Glutamatergic neuron (in vitro differentiated cells): ENCODE measurements around the gene CACHD1. TPM values are rescaled to one million over a fixed set of nuclear protein-coding genes. Genes with fewer than 3 reads are reported as not detected.

Experiments used
- DNase-seq: peaks from one replicate; pipeline ENCODE4 v3.0.0; 2022
- H3K27ac Mint-ChIP-seq: one replicate; pipeline ENCODE4 v1.8.0; 2020; ENCODE audit warnings: mild to moderate bottlenecking, mixed read lengths, inconsistent platforms; ENCODE audit not compliant: unreplicated experiment
- H3K27me3 Mint-ChIP-seq: one replicate; pipeline ENCODE4 v1.8.0; 2020; ENCODE audit warnings: mild to moderate bottlenecking, moderate library complexity, mixed read lengths, inconsistent platforms; ENCODE audit not compliant: unreplicated experiment
- H3K36me3 Mint-ChIP-seq: one replicate; pipeline ENCODE4 v1.8.0; 2020; ENCODE audit warnings: mild to moderate bottlenecking, mixed read lengths, inconsistent platforms; ENCODE audit not compliant: unreplicated experiment
- H3K4me1 Mint-ChIP-seq: one replicate; pipeline ENCODE4 v1.8.0; 2020; ENCODE audit warnings: mild to moderate bottlenecking, low read depth, mixed read lengths, inconsistent platforms; ENCODE audit not compliant: unreplicated experiment
- H3K4me3 Mint-ChIP-seq: one replicate; pipeline ENCODE4 v1.8.0; 2020; ENCODE audit warnings: mild to moderate bottlenecking, mixed read lengths, inconsistent platforms; ENCODE audit not compliant: unreplicated experiment
- H3K9me3 Mint-ChIP-seq: one replicate; pipeline ENCODE4 v1.8.0; 2020; ENCODE audit warnings: mild to moderate bottlenecking, moderate library complexity, mixed read lengths, inconsistent platforms; ENCODE audit not compliant: unreplicated experiment
- total RNA-seq: library from RNA; stranded (reverse); fragmentation: NEBNext Ultra II Directional; extraction: Animal tissue kit (Norgen Biotek cat#: 25700); gene quantifications from one replicate; pipeline ENCODE4 v1.2.1, GENCODE V29; 2021; ENCODE audit not compliant: unreplicated experiment
- TF ChIP-seq, protein P1 (sequence below): fragments of 200-600 bp; sonication (generic); IDR thresholded peaks from one replicate; pipeline ENCODE4 v1.5.0; 2021; ENCODE audit not compliant: partially characterized antibody, unreplicated experiment

The CACHD1 gene
- total RNA-seq, 1 donor from 2014 or later = 9.4 TPM

DNA sequence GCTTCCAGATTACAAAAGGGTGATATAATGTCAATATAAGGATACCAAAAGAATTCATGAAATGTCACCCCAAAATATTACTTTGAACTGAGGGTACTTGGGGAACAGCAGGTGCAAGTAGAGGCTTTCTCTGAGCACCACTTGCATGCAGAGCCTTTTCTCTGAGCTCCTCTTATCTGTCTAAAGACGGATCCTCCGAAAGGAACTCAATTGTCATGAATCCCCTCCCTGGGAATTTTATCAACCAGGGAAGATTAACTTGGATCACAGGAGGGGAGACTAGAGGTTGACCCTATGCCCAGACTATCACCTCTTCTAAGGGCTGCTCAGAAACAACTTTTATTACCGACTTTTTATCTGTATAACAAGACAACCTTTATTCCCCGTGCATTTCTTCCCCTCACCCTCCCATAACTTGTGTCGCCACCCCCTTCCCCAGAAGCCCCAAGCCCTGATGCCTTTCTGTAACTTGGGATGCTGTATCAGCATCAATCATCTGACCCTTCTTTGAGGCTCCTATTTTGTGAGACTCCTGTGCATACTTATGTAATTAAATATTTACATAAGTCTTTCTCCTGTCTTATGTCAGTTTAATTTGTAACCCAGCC, 94.1 kb downstream of the CACHD1 start:
- Mint-ChIP-seq H3K4me1 (no peaks in the 10 kb centered on the region), H3K27me3 (peaks cover 2% of the 10 kb centered on the region), H3K36me3 (peaks cover 6% of the 10 kb centered on the region), H3K27ac (no peak overlapping the region), H3K4me3 (no peak overlapping the region), H3K9me3 (no peaks in the 10 kb centered on the region)
- TF ChIP-seq, protein P1, sequence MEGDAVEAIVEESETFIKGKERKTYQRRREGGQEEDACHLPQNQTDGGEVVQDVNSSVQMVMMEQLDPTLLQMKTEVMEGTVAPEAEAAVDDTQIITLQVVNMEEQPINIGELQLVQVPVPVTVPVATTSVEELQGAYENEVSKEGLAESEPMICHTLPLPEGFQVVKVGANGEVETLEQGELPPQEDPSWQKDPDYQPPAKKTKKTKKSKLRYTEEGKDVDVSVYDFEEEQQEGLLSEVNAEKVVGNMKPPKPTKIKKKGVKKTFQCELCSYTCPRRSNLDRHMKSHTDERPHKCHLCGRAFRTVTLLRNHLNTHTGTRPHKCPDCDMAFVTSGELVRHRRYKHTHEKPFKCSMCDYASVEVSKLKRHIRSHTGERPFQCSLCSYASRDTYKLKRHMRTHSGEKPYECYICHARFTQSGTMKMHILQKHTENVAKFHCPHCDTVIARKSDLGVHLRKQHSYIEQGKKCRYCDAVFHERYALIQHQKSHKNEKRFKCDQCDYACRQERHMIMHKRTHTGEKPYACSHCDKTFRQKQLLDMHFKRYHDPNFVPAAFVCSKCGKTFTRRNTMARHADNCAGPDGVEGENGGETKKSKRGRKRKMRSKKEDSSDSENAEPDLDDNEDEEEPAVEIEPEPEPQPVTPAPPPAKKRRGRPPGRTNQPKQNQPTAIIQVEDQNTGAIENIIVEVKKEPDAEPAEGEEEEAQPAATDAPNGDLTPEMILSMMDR = no peak
- no peak for DNase-seq

DNA sequence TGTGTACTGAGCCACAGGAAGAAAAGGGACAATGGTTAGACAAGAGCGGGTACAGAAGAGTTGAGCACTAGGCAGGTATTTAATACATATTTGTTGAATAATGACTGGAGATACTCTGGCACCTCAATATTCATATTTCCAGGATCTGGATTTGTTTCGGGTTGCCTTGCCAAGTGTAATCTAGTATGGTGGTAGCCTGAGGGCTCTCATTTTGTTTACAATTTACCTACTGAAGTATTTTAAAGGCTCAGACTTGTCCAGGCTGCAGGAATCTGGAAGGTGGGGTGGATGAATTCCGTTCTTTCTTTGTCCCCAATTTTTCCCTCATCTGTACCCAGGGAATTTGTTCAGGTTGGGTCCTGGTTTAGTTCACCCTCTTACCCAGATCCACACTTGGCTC, 95.0 kb downstream of the CACHD1 start:
- no peak for DNase-seq
- peaks cover 2% of the 10 kb centered on the region for H3K27me3 Mint-ChIP-seq
- peaks cover 6% of the 10 kb centered on the region for H3K36me3 Mint-ChIP-seq
- no peaks in the 10 kb centered on the region for H3K9me3 Mint-ChIP-seq
- TF ChIP-seq, protein P1 = no peak
- no peaks in the 10 kb centered on the region for H3K4me1 Mint-ChIP-seq
- H3K27ac Mint-ChIP-seq = no peak overlapping the region
- no peak overlapping the region for H3K4me3 Mint-ChIP-seq

DNA sequence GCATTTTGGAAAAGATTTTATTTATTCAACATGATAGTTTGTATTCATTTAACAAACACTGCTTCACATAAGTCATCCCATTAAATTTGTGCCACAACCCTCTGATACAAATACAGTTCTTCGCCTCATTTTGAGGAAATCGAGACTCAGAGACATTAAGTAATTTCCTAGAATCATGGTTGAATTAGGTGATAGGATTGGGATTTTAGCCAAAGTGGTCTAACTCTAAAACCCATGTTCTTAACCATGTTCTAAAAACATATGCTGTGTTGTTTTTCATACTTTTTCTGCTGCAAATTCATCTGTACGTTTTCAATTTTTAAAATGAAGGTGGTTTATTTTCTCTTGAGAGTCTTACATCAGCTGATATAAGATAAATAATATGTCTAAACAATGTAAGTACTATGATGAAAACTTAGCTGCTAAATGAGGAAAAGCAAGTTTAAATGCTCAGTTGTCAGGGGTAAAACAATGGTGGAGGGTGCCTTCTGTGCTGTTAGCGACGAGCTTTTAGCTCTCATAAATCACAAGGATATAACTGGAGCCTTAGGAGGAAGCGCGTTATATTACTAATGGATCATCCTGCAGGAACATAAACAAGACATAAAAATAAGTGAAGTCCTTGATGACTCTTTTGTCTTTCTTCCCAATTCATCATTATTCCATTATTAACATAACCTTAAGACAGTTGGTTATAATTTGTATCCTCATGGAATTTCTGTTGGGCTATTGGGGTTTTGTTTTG, 97.7 kb downstream of the CACHD1 start:
- Mint-ChIP-seq H3K9me3 (no peaks in the 10 kb centered on the region), H3K36me3 (peaks cover 6% of the 10 kb centered on the region), H3K4me3 (no peak overlapping the region), H3K27me3 (no peaks in the 10 kb centered on the region), H3K4me1 (peaks cover 1% of the 10 kb centered on the region), H3K27ac (no peak overlapping the region)
- no peak for DNase-seq
- TF ChIP-seq, protein P1 = no peak

DNA sequence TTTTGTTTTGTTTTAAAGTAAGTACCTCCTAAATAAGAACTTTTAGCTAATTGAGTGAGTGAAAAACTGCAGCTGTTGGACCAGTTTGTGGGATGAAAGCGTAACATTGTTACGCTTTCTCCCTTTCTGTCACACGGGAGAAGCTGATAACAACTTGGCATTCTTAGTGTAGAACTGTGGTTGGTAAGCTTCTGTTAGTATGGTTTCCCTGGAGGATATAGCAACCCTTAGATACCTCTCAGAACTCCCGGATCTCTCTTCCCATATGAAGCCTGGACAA, 98.2 kb downstream of the CACHD1 start:
- peaks cover 2% of the 10 kb centered on the region for H3K36me3 Mint-ChIP-seq
- no peak overlapping the region for H3K4me3 Mint-ChIP-seq
- H3K4me1 Mint-ChIP-seq = peaks cover 5% of the 10 kb centered on the region
- no peak for DNase-seq
- no peak overlapping the region for H3K27ac Mint-ChIP-seq
- no peaks in the 10 kb centered on the region for H3K9me3 Mint-ChIP-seq
- H3K27me3 Mint-ChIP-seq = no peaks in the 10 kb centered on the region
- TF ChIP-seq, protein P1 = no peak

DNA sequence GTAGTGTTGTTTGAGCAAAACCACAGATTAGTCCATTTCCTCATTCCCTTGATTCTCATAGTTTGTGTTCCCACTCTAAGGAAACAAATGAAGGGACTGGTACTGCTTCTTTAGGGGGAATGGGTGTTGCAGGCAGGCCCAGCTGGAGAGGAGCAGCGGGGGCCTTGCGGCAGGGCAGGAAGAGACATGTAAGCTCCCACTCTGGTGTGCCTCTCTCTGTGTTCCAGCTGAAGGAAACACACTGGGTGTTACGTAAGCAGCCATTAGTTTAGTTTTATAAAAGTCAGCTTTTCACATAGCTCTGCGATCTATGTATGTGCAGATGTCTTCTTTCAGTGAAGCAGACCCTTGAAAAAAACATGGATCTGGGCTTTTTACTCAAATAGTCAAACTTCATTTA, 99.5 kb downstream of the CACHD1 start:
- TF ChIP-seq, protein P1 = no peak
- peaks cover 5% of the 10 kb centered on the region for H3K4me1 Mint-ChIP-seq
- peaks cover 2% of the 10 kb centered on the region for H3K9me3 Mint-ChIP-seq
- no peak overlapping the region for H3K4me3 Mint-ChIP-seq
- no peaks in the 10 kb centered on the region for H3K36me3 Mint-ChIP-seq
- no peak overlapping the region for H3K27ac Mint-ChIP-seq
- peaks cover 2% of the 10 kb centered on the region for H3K27me3 Mint-ChIP-seq
- no peak for DNase-seq
